ENCODE measurements around the gene TMEM50B. TPM values are rescaled to one million over a fixed set of nuclear protein-coding genes. Genes with fewer than 3 reads are reported as not detected.
A peak's percentile ranks its signal among the peaks of the same experiment; 100 is the strongest.

Gene TMEM50B
- total RNA-seq = 29.3 and 34.2 TPM in 2 replicates

DNA sequence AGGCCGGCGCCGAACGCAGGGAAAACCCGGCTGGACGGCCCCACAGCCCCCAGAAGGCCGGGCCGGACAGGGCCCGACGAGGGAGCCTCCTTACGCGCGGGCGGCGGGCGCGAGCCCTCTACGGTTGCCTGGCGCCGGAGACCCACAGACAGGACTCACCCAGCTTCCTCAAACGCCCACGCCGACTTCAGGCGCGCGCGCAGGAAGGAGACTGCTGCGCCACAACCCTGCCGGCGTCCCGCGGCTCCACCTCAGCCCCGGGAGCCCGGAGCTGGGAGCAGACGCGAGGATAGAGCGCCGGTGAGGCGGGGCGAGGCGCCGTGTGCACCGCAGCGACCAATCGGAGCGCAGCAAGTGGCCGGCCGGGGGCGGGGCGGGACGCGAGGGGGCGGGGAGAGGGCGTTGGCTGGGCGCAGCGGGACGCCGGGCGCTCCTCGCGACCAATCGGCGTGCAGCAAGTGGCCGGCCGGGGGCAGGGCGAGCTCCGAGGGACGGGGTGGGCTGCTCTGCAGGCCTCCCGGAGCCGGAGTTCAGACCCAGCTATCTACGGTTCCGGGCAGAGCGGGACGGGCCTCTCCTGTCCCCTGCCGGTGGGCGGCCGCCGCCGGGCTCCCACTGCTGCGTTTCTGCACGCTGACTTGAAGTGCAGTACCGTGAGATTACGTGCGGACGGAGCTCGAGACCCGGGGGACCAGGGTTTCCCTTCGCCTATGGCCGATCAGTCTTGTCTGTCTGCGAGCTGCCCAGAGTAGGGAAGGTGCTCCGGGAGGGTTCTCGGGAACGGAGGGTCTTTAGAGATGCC lies at the start of gene TMEM50B:
Gene TMEM50B, minus strand, starts transcription at position 296 of the 802 bp plus-strand sequence. CDS start 11,089 bp downstream, outside the sequence.
- H3K27ac ChIP-seq (ENCODE audit: low read depth, low read length) = peak within 1 kb of the TSS; percentile 90
- peak within 1 kb of the TSS; percentile 93 for H2AFZ ChIP-seq (ENCODE audit: low read length)
- peaks cover 13% of the 10 kb centered on the region for H3K4me1 ChIP-seq (ENCODE audit: insufficient read depth, low read length)
- DNase-seq (ENCODE audit: insufficient read length, low spot score, missing footprints) = peak; percentile 99
- peaks cover 32% of the 10 kb centered on the region for H3K79me2 ChIP-seq (ENCODE audit: insufficient read depth, low read length)
- peak within 1 kb of the TSS; percentile 96 for H3K4me2 ChIP-seq (ENCODE audit: insufficient read depth, low read length)
- peaks cover 4% of the 10 kb centered on the region for H4K20me1 ChIP-seq (ENCODE audit: insufficient read depth, low read length)
- TF ChIP-seq, protein P1, sequence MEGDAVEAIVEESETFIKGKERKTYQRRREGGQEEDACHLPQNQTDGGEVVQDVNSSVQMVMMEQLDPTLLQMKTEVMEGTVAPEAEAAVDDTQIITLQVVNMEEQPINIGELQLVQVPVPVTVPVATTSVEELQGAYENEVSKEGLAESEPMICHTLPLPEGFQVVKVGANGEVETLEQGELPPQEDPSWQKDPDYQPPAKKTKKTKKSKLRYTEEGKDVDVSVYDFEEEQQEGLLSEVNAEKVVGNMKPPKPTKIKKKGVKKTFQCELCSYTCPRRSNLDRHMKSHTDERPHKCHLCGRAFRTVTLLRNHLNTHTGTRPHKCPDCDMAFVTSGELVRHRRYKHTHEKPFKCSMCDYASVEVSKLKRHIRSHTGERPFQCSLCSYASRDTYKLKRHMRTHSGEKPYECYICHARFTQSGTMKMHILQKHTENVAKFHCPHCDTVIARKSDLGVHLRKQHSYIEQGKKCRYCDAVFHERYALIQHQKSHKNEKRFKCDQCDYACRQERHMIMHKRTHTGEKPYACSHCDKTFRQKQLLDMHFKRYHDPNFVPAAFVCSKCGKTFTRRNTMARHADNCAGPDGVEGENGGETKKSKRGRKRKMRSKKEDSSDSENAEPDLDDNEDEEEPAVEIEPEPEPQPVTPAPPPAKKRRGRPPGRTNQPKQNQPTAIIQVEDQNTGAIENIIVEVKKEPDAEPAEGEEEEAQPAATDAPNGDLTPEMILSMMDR (IDR thresholded peaks at IDR 0.05; ENCODE audit: extremely low read depth, low read depth, low read length) = peak; percentile 23
- H3K36me3 ChIP-seq (ENCODE audit: insufficient read depth, low read length) = no peaks in the 10 kb centered on the region
- H3K4me3 ChIP-seq (ENCODE audit: insufficient read depth, low read length) = peak within 1 kb of the TSS; percentile 88
- H3K9me3 ChIP-seq (ENCODE audit: low read depth, low read length) = no peaks in the 10 kb centered on the region
- H3K27me3 ChIP-seq (ENCODE audit: insufficient read depth, low read length) = no peaks in the 10 kb centered on the region

DNA sequence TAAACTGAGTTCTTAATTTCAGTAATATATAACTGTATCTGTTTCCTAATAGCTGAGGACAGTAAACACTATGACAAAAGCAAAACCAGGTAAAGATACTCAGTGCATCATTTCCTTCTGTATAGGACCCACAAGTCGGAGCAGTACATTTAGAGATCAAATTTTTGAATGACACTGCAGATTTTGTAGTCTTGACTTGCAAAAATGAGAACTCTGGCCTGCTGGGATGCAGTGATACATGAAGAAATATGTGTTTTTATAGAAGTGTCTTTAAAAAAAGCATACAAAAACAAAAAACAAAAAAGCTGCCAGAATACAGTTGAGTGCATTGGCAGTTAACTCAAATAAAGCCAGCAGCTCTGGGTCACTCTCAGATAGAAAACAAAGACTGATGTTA lies 43.2 kb upstream of the TMEM50B start:
- H3K27ac ChIP-seq (ENCODE audit: low read depth, low read length) = no peak overlapping the region
- H3K4me3 ChIP-seq (ENCODE audit: insufficient read depth, low read length) = no peak overlapping the region
- H3K27me3 ChIP-seq (ENCODE audit: insufficient read depth, low read length) = no peaks in the 10 kb centered on the region
- no peak overlapping the region for H2AFZ ChIP-seq (ENCODE audit: low read length)
- TF ChIP-seq, protein P1 (IDR thresholded peaks at IDR 0.05; ENCODE audit: extremely low read depth, low read depth, low read length) = no peak
- no peaks in the 10 kb centered on the region for H3K4me1 ChIP-seq (ENCODE audit: insufficient read depth, low read length)
- no peaks in the 10 kb centered on the region for H3K79me2 ChIP-seq (ENCODE audit: insufficient read depth, low read length)
- no peak for DNase-seq (ENCODE audit: insufficient read length, low spot score, missing footprints)
- no peaks in the 10 kb centered on the region for H4K20me1 ChIP-seq (ENCODE audit: insufficient read depth, low read length)
- no peak overlapping the region for H3K4me2 ChIP-seq (ENCODE audit: insufficient read depth, low read length)
- peaks cover 52% of the 10 kb centered on the region for H3K36me3 ChIP-seq (ENCODE audit: insufficient read depth, low read length)
- H3K9me3 ChIP-seq (ENCODE audit: low read depth, low read length) = no peaks in the 10 kb centered on the region

DNA sequence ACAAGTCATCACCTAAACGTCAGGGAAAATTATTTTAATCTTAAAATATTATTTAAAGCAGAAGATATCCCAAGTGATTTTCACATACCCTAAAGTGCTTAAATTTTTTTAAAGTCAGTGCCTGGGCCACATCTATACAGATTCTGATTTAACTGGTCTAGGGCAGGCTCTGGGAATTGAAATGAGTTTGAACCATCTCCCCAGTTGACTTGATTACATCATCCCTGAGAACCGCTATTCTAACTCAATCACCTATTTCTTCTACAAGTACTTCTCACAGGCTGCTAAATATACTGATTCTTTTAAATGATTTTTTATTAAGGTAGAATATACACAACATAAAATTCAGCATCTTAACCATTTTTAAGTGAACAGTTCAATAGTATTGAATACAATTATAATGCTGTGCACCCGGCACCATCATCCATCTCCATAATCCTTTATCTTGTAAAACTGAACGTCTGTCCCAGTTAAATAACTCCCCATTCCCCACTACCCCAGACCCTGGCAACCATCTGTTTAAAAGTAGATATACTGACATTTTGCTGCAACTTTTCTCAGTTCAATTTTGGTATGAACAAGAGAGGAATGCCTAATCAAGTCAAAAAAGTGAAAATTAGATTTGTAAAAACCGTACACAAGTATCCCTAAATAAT lies 42.7 kb upstream of the TMEM50B start:
- Histone ChIP-seq H3K4me1 (ENCODE audit: insufficient read depth, low read length) (no peaks in the 10 kb centered on the region), H3K36me3 (ENCODE audit: insufficient read depth, low read length) (peaks cover 49% of the 10 kb centered on the region), H2AFZ (ENCODE audit: low read length) (no peak overlapping the region), H3K4me3 (ENCODE audit: insufficient read depth, low read length) (no peak overlapping the region), H3K9me3 (ENCODE audit: low read depth, low read length) (no peaks in the 10 kb centered on the region), H3K79me2 (ENCODE audit: insufficient read depth, low read length) (no peaks in the 10 kb centered on the region), H4K20me1 (ENCODE audit: insufficient read depth, low read length) (no peaks in the 10 kb centered on the region), H3K4me2 (ENCODE audit: insufficient read depth, low read length) (no peak overlapping the region), H3K27me3 (ENCODE audit: insufficient read depth, low read length) (no peaks in the 10 kb centered on the region), H3K27ac (ENCODE audit: low read depth, low read length) (no peak overlapping the region)
- no peak for DNase-seq (ENCODE audit: insufficient read length, low spot score, missing footprints)
- TF ChIP-seq, protein P1 (IDR thresholded peaks at IDR 0.05; ENCODE audit: extremely low read depth, low read depth, low read length) = no peak

DNA sequence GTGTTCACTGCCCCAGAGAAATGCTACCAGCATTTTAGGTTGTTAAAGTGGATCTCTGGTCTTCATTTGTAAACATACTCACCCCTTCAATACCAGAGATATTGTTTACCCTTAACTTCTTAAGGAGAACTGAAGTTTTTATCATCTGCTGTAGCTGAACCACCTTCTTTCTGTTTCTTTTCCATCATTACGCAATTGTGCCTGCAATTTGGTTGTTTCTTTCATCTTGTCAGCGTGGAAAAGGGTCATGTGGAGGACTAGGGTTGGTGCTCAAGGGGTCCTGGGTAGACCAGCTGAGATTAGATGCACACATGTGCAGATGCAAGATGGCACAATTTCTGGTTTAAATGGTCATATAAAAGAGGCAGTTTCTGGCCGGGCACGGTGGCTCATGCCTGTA lies 39.1 kb upstream of the TMEM50B start:
- H3K36me3 ChIP-seq (ENCODE audit: insufficient read depth, low read length) = peaks cover 51% of the 10 kb centered on the region
- H3K4me2 ChIP-seq (ENCODE audit: insufficient read depth, low read length) = no peak overlapping the region

More for the DNA sequence above, 39.1 kb upstream of the TMEM50B start:
- Histone ChIP-seq H3K4me3 (ENCODE audit: insufficient read depth, low read length) (no peak overlapping the region), H2AFZ (ENCODE audit: low read length) (no peak overlapping the region), H3K4me1 (ENCODE audit: insufficient read depth, low read length) (peaks cover 8% of the 10 kb centered on the region), H3K27ac (ENCODE audit: low read depth, low read length) (no peak overlapping the region), H4K20me1 (ENCODE audit: insufficient read depth, low read length) (no peaks in the 10 kb centered on the region), H3K27me3 (ENCODE audit: insufficient read depth, low read length) (no peaks in the 10 kb centered on the region), H3K79me2 (ENCODE audit: insufficient read depth, low read length) (no peaks in the 10 kb centered on the region), H3K9me3 (ENCODE audit: low read depth, low read length) (no peaks in the 10 kb centered on the region)
- DNase-seq (ENCODE audit: insufficient read length, low spot score, missing footprints) = no peak
- TF ChIP-seq, protein P1 (IDR thresholded peaks at IDR 0.05; ENCODE audit: extremely low read depth, low read depth, low read length) = no peak

All from osteoblast (primary cell).